ENCODE data around the gene TEX19. TPM values are rescaled to one million over a fixed set of nuclear protein-coding genes. Genes with fewer than 3 reads are reported as not detected.

Gene TEX19, protein sequence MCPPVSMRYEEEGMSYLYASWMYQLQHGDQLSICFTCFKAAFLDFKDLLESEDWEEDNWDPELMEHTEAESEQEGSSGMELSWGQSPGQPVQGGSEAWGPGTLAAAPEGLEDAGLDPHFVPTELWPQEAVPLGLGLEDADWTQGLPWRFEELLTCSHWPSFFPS
- total RNA-seq = not detected

- Histone ChIP-seq H3K9me3 (no peaks in the 10 kb centered on the region), H3K4me3 (no peak within 1 kb of the TSS), H3K36me3 (no peaks in the 10 kb centered on the region), H3K4me1 (peaks cover 0 to 14% (median 12%) of the 10 kb centered on the region in 4 donors), H3K27me3 (peaks cover 0 to 35% (median 5%) of the 10 kb centered on the region in 4 donors), H3K27ac (replicated peaks in 1 of 4) (no peak within 1 kb of the TSS)
- TF ChIP-seq POLR2AphosphoS5 (IDR thresholded peaks at IDR 0.05) = no peak
- TF ChIP-seq POLR2A (IDR thresholded peaks at IDR 0.05; ENCODE audit: low read depth) = no peak
- no peak for TF ChIP-seq CTCF (IDR thresholded peaks at IDR 0.05)
- no peak for TF ChIP-seq EP300 (IDR thresholded peaks at IDR 0.05)
- 64% methylated on average over 19 of the region's 21 CpGs for WGBS
- DNase-seq (ENCODE audit: extremely low spot score) = no peak
- intact Hi-C loops (cut with DNase I) = no loop called here
These were observed at the start of gene TEX19 for GRCh38 chr17:82358465-82359350. TSS of gene TEX19 (plus strand) at chr17:82359247. CDS start at chr17:82362151, 2,904 bp downstream.

GRCh38 chr17:82309656-82310570, 49.1 kb upstream of the TEX19 start:
- intact Hi-C loops (cut with DNase I) = no loop called here
- Histone ChIP-seq H3K36me3 (no peaks in the 10 kb centered on the region), H3K4me1 (peaks cover 0 to 6% (median under 1%) of the 10 kb centered on the region in 4 donors), H3K4me3 (no peak overlapping the region), H3K9me3 (no peaks in the 10 kb centered on the region), H3K27ac (replicated peaks in 1 of 4) (no peak overlapping the region), H3K27me3 (peaks cover 0 to 66% (median 11%) of the 10 kb centered on the region in 4 donors)
- DNase-seq (ENCODE audit: extremely low spot score) = no peak
- 84% methylated on average over 26 of the region's 27 CpGs for WGBS
- TF ChIP-seq POLR2A (IDR thresholded peaks at IDR 0.05; ENCODE audit: low read depth) (no peak), POLR2AphosphoS5 (IDR thresholded peaks at IDR 0.05) (no peak), CTCF (IDR thresholded peaks at IDR 0.05) (no peak), EP300 (IDR thresholded peaks at IDR 0.05) (no peak)

DNA sequence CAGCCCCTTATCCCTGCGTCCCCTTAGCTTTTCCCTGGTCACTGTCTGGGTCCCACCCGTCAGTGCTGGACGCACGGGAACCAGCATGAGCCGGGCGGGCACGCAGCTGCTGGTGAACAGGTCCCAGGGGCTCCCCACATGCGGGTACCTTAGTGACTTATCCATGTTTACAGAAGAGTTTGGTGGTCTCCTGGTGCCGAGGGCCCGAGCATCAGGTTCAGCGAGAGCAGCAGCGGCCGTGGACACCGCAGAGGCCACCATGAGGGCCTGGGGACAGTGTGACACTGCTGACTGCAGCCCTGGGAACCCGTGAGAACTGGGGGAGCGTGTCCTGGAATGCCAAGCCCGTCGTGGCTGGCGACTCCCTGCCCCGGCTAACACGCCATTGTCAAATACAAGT, 48.2 kb upstream of the TEX19 start:
- no peaks in the 10 kb centered on the region for H3K9me3 ChIP-seq
- WGBS = 78% methylated on average over 21 of the region's 21 CpGs
- no peak overlapping the region for H3K4me3 ChIP-seq
- no peak for DNase-seq (ENCODE audit: extremely low spot score)
- H3K4me1 ChIP-seq = peaks cover 0 to 12% (median 10%) of the 10 kb centered on the region in 4 donors
- H3K27ac ChIP-seq (replicated peaks in 1 of 4) = no peak overlapping the region
- H3K36me3 ChIP-seq = no peaks in the 10 kb centered on the region
- peaks cover 0 to 75% (median 21%) of the 10 kb centered on the region in 4 donors for H3K27me3 ChIP-seq
- TF ChIP-seq POLR2A (IDR thresholded peaks at IDR 0.05; ENCODE audit: low read depth) (no peak), EP300 (IDR thresholded peaks at IDR 0.05) (no peak), POLR2AphosphoS5 (IDR thresholded peaks at IDR 0.05) (no peak), CTCF (IDR thresholded peaks at IDR 0.05) (no peak)
- intact Hi-C loops (cut with DNase I) = no loop called here

DNA sequence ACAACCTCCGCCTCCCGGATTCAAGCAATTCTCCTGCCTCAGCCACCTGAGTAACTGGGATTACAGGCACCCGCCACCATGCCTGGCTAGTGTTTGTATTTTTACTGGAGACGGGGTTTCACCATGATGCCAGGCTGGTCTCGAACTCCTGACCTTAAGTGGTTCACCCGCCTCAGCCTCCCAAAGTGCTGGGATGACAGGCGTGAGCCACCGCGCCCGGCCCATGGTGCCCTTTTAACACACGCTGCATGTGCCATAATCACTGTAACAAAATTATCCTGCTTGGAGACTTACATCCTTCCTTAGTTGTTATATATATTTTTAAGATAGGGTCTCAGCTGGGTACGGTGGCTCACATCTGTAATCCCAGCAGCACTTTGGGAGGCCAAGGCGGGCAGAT, 47.1 kb upstream of the TEX19 start:
- 88% methylated on average over 13 of the region's 13 CpGs for WGBS
- Histone ChIP-seq H3K9me3 (no peaks in the 10 kb centered on the region), H3K27me3 (peaks cover 0 to 86% (median 24%) of the 10 kb centered on the region in 4 donors), H3K27ac (replicated peaks in 1 of 4) (no peak overlapping the region), H3K36me3 (no peaks in the 10 kb centered on the region), H3K4me3 (no peak overlapping the region), H3K4me1 (peaks cover 0 to 20% (median 15%) of the 10 kb centered on the region in 4 donors)
- no peak for TF ChIP-seq POLR2A (IDR thresholded peaks at IDR 0.05; ENCODE audit: low read depth)
- no peak for TF ChIP-seq CTCF (IDR thresholded peaks at IDR 0.05)
- TF ChIP-seq POLR2AphosphoS5 (IDR thresholded peaks at IDR 0.05) = no peak
- TF ChIP-seq EP300 (IDR thresholded peaks at IDR 0.05) = no peak
- intact Hi-C loops (cut with DNase I) = no loop called here
- no peak for DNase-seq (ENCODE audit: extremely low spot score)

Data from esophagus muscularis mucosa (tissue), 4 donors.